K562 (cell line): ENCODE results near the gene CHD6. TPM values are rescaled to one million over a fixed set of nuclear protein-coding genes. Genes with fewer than 3 reads are reported as not detected.

ENCODE experiments used
- ATAC-seq: fragments of 200-7000 bp; cut with Tn5 transposase; 3 replicates; pipeline ENCODE4 v1.9.1; 2020; ENCODE audit warnings: moderate library complexity
- BruUV-seq: library from RNA; stranded (reverse); fragments of 400-500 nt; replicated peaks from 2 replicates; lab custom pipeline; 2021; lab: Mats Ljungman, UMichigan
- CTCF ChIA-PET: fragments of 300-600 bp; formaldehyde crosslinking; extraction: SDS; loops from one replicate; lab custom pipeline; 2021; ENCODE audit warnings: low intra/inter-chr PET ratio; lab: Yijun Ruan, JAX
- POLR2A ChIA-PET: fragments of 300-600, 350-650 bp; sonication (Branson Sonifier 250); formaldehyde crosslinking; extraction: SDS; loops from one replicate; lab custom pipeline; 2021; ENCODE audit warnings: antibody characterized with exemption, inconsistent platforms; lab: Yijun Ruan, JAX
- DNase-seq, 4 experiments: peaks; one replicate each; pipeline versions ENCODE4 v3.0.0 to v3.0.0-alpha.2; 2011 to 2018; ENCODE audit warnings: low spot score in 3 of 4, mixed read lengths in 3 of 4; ENCODE audit errors: extremely low read depth in 1 of 4
- FAIRE-seq: peaks from 2 replicates; lab custom pipeline; 2011; peaks lifted over from hg19 to GRCh38; lab: Jason Lieb, UNC
- H2AFZ ChIP-seq: 2 replicates; pipeline ENCODE4 v1.6.0; 2011; ENCODE audit warnings: low read depth, low read length, control low read depth, inconsistent platforms
- H3K27ac ChIP-seq: fragments of 200-600 bp; 3 replicates; pipeline ENCODE4 v1.8.0; 2011; ENCODE audit warnings: low read depth, mild to moderate bottlenecking, control low read depth, inconsistent platforms, low read length, moderate library complexity, mixed read lengths; ENCODE audit errors: extremely low read depth
- H3K27me3 ChIP-seq, 2 experiments: fragments of 300-600 bp in 1 of 2; 2 replicates in 1 of 2; 3 replicates in 1 of 2; pipeline versions ENCODE4 v1.6.0 to v1.8.0; 2011; ENCODE audit warnings: inconsistent platforms in 2 of 2, low read length in 2 of 2, mild to moderate bottlenecking in 1 of 2, mixed read lengths in 1 of 2, moderate library complexity in 1 of 2; ENCODE audit not compliant: control insufficient read depth in 2 of 2, insufficient read depth in 2 of 2
- H3K36me3 ChIP-seq: fragments of 300-600 bp; 3 replicates; pipeline ENCODE4 v1.8.0; 2011; ENCODE audit warnings: mild to moderate bottlenecking, low read length, inconsistent platforms; ENCODE audit not compliant: control insufficient read depth, insufficient read depth
- H3K4me1 ChIP-seq, 2 experiments: fragments of 200-600 bp in 1 of 2; replicated peaks in 1 of 2; 2 replicates in 1 of 2; 3 replicates in 1 of 2; pipeline versions ENCODE4 v1.5.1 to v1.8.0; 2011; ENCODE audit warnings: inconsistent platforms in 2 of 2, low read length in 2 of 2, mild to moderate bottlenecking in 1 of 2, mixed read lengths in 1 of 2, moderate library complexity in 1 of 2; ENCODE audit not compliant: control insufficient read depth in 2 of 2, insufficient read depth in 2 of 2
- H3K4me2 ChIP-seq: 2 replicates; pipeline ENCODE4 v1.6.1; 2011; ENCODE audit warnings: low read length, control low read depth, inconsistent platforms, mixed read lengths; ENCODE audit not compliant: insufficient read depth
- H3K4me3 ChIP-seq: fragments of 200-600 bp; sonication (generic), shearing (Covaris generic); 2 replicates; pipeline ENCODE4 v1.5.1; 2016; ENCODE audit warnings: control low read depth, inconsistent platforms
- H3K79me2 ChIP-seq: fragments of 200-600 bp; 3 replicates; pipeline ENCODE4 v1.8.0; 2011; ENCODE audit warnings: low read length, inconsistent platforms; ENCODE audit not compliant: control insufficient read depth, insufficient read depth
- H3K9ac ChIP-seq, 2 experiments: 2 replicates each; pipeline versions ENCODE4 v1.6.0 to v1.6.1; 2011; ENCODE audit warnings: low read depth in 2 of 2, low read length in 2 of 2, control low read depth in 1 of 2, inconsistent platforms in 1 of 2, mild to moderate bottlenecking in 1 of 2, mixed read lengths in 1 of 2; ENCODE audit not compliant: insufficient read depth in 1 of 2
- H3K9me1 ChIP-seq: one replicate; pipeline ENCODE4 v1.6.0; 2011; ENCODE audit warnings: inconsistent platforms, mild to moderate bottlenecking, low read length, moderate library complexity; ENCODE audit not compliant: control insufficient read depth, insufficient read depth
- H3K9me3 ChIP-seq: replicated peaks from 2 replicates; pipeline ENCODE4 v1.5.1; 2011; ENCODE audit warnings: low read depth, low read length, inconsistent platforms; ENCODE audit not compliant: control insufficient read depth, insufficient read depth
- H4K20me1 ChIP-seq: replicated peaks from 2 replicates; pipeline ENCODE4 v1.6.1; 2011; ENCODE audit warnings: low read length, inconsistent platforms, mixed read lengths; ENCODE audit not compliant: control insufficient read depth, insufficient read depth
- ETV6 ChIP-seq, 3 experiments: fragments of 150-350 bp in 1 of 3; sonication (generic) in 1 of 3; formaldehyde crosslinking in 1 of 3; IDR thresholded peaks; 2 replicates each; pipeline versions ENCODE4 v1.6.1 to v1.8.0; 2014 to 2022; ENCODE audit warnings: borderline replicate concordance in 2 of 3, low read depth in 2 of 3, antibody characterized with exemption in 1 of 3, low read length in 1 of 3, mild to moderate bottlenecking in 1 of 3, missing genetic modification reagents in 1 of 3
- FOXK1 ChIP-seq: sonication (generic); formaldehyde crosslinking; IDR thresholded peaks from 2 replicates; pipeline ENCODE4 v1.8.0; 2022; ENCODE audit warnings: missing genetic modification reagents, mild to moderate bottlenecking, borderline replicate concordance
- HDAC2 ChIP-seq: fragments of 450-650 bp; IDR thresholded peaks from 2 replicates; pipeline ENCODE4 v1.6.1; 2016; ENCODE audit warnings: mild to moderate bottlenecking
- KLF10 ChIP-seq: fragments of 250-450 bp; sonication (Bioruptor Pico); IDR thresholded peaks from 2 replicates; pipeline ENCODE4 v1.6.1; 2021; ENCODE audit warnings: matching md5 sums
- SAP30 ChIP-seq: fragments of 200-600 bp; sonication (generic); IDR thresholded peaks from 2 replicates; pipeline ENCODE4 v1.6.1; 2012; ENCODE audit warnings: borderline replicate concordance, low read depth, mild to moderate bottlenecking, moderate library complexity, low read length, control low read depth, inconsistent platforms; ENCODE audit not compliant: insufficient read depth, poor library complexity, severe bottlenecking
- TBL1XR1 ChIP-seq, 2 experiments: IDR thresholded peaks; 2 replicates each; pipeline ENCODE4 v1.6.1; 2012; ENCODE audit warnings: improper control_type of control experiment in 2 of 2, low read length in 2 of 2, mild to moderate bottlenecking in 1 of 2
- ZBTB1 ChIP-seq: sonication (generic); formaldehyde crosslinking; IDR thresholded peaks from 2 replicates; pipeline ENCODE4 v1.8.1; 2023; ENCODE audit warnings: missing genetic modification reagents, low read depth, mild to moderate bottlenecking, borderline replicate concordance
- ZBTB17 ChIP-seq: fragments of 450-650 bp; formaldehyde crosslinking; IDR thresholded peaks from 2 replicates; pipeline ENCODE4 v1.4.0; 2020; ENCODE audit warnings: mild to moderate bottlenecking
- ZNF347 ChIP-seq: fragments of 450-650 bp; formaldehyde crosslinking; IDR thresholded peaks from 2 replicates; pipeline ENCODE4 v1.4.0; 2020; ENCODE audit warnings: low read depth, mild to moderate bottlenecking, moderate library complexity
- ZNF444 ChIP-seq: fragments of 250-450 bp; sonication (Bioruptor Pico); IDR thresholded peaks from 2 replicates; pipeline ENCODE4 v1.4.0; 2020; ENCODE audit warnings: mild to moderate bottlenecking, moderate library complexity
- WGBS: fragments of 100-300 bp; shearing (Covaris generic); methylation state at CpG from one replicate; pipeline ENCODE4 v1.1.6; 2016; ENCODE audit warnings: low coverage, mixed read lengths; ENCODE audit not compliant: insufficient coverage; ENCODE audit errors: missing lambda C conversion rate; 5-methylcytosine and 5-hydroxymethylcytosine counted together
- in situ Hi-C: fragments of 300-500 bp; cut with MboI; formaldehyde crosslinking; loops from 4 replicates; pipeline ENCODE4 v1.15.0; 2018; ENCODE audit warnings: inconsistent platforms, mixed read lengths
- intact Hi-C: fragments of 100-400 bp; cut with micrococcal nuclease; formaldehyde crosslinking; loops from 2 replicates; pipeline ENCODE4 v1.14.2; 2022
- polyA plus RNA-seq, 8 experiments: library from polyadenylated mRNA; depleted of rRNA in 4 of 8; stranded (reverse) in 5 of 8; unstranded in 3 of 8; fragments of >200 nt; fragmentation: Nextera tagmentation in 2 of 8; fragmentation: Illumina TruSeq in 1 of 8; extraction: Ambion mirVana in 2 of 8; extraction: Trizol in 1 of 8; gene quantifications; 2 replicates each; pipeline versions ENCODE4 v1.2.1 to v1.2.3, GENCODE V29; 2011 to 2014; ENCODE audit warnings: inconsistent platforms in 1 of 8, missing spikeins in 1 of 8
- total RNA-seq, 7 experiments: library from RNA; depleted of rRNA in 6 of 7; stranded (reverse); fragments of >200 nt in 6 of 7; fragmentation: Illumina TruSeq in 2 of 7; extraction: Trizol in 2 of 7; gene quantifications; 2 replicates each; pipeline versions ENCODE4 v1.2.1 to v1.2.3, GENCODE V29; 2011 to 2021; ENCODE audit warnings: low replicate concordance in 1 of 7
- TF ChIP-seq, protein P1 (sequence below): fragments of 250-450 bp; sonication (Bioruptor Pico); IDR thresholded peaks from 2 replicates; pipeline ENCODE4 v1.5.0; 2022; ENCODE audit warnings: mild to moderate bottlenecking
- TF ChIP-seq, protein P2 (sequence below): fragments of 250-450 bp; sonication (Bioruptor Pico); IDR thresholded peaks from 2 replicates; pipeline ENCODE4 v1.8.0; 2022; ENCODE audit warnings: inconsistent platforms, mild to moderate bottlenecking, moderate library complexity, borderline replicate concordance
- TF ChIP-seq, protein P3 (sequence below): fragments of 200-800 bp; sonication (Bioruptor generic); IDR thresholded peaks from 2 replicates; pipeline ENCODE4 v1.6.1; 2016; ENCODE audit warnings: missing genetic modification characterization, missing compliant biosample characterization

Gene CHD6
- total and polyA plus RNA-seq, 9 of the 15 experiments (the other 6 are each of a cell fraction or from before 2014, with no cell fraction given) = 3.9 to 24.2 (median 12.8) TPM

DNA sequence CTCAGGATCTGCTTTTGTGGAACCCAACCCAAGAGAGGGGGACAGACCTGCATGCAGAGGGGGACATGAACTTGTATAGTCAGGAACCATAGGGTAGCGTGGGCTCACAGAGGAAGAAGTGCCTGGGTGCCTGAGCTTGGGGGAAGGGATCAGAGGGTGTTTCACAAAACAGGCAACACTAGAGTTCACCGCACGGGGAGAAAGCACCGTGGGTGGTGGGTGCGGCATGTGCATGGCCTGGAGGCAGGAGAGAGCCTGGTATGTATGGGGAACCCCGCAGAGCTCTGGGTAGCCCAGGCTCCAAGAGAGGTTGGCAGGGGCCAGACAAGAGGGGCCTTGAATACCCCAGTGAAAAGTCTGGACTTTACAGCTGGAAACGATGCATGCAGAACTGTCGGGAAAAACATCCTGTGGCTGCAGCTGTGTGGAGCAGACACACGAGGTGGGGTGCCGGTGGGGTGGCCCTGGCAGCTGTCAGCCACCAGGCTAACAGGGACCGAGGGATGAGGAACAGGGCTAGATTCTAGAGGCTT is 244.9 kb downstream of the CHD6 start:
- Histone ChIP-seq H2AFZ (no peak overlapping the region), H3K27me3 (peaks cover 17 to 54% of the 10 kb centered on the region in 2 experiments), H3K4me1 (peaks cover 0 to 3% of the 10 kb centered on the region in 2 experiments; a peak in 2 of 5 replicates), H3K79me2 (no peaks in the 10 kb centered on the region), H3K9ac (no peak overlapping the region), H3K9me3 (no peaks in the 10 kb centered on the region), H3K4me3 (no peak overlapping the region), H3K27ac (no peak overlapping the region), H3K4me2 (no peak overlapping the region), H3K9me1 (no peaks in the 10 kb centered on the region), H4K20me1 (peaks cover 6% of the 10 kb centered on the region; the same call in 1 of the 2 replicates), H3K36me3 (no peaks in the 10 kb centered on the region)
- in situ Hi-C loops (no loop called here), intact Hi-C loops (no loop called here)
- no peak for DNase-seq
- no peak for ATAC-seq
- no TSS peak for BruUV-seq
- 2% methylated on average over 7 of the region's 11 CpGs for WGBS
- ChIA-PET POLR2A (no interaction called here), CTCF (no interaction called here)
- FAIRE-seq = no peak
- TF ChIP-seq SAP30 = no peak
- no peak for TF ChIP-seq HDAC2
- no peak for TF ChIP-seq ZNF347
- no peak for TF ChIP-seq ZBTB1 (CRISPR knock-in tag)
- TF ChIP-seq, protein P1, sequence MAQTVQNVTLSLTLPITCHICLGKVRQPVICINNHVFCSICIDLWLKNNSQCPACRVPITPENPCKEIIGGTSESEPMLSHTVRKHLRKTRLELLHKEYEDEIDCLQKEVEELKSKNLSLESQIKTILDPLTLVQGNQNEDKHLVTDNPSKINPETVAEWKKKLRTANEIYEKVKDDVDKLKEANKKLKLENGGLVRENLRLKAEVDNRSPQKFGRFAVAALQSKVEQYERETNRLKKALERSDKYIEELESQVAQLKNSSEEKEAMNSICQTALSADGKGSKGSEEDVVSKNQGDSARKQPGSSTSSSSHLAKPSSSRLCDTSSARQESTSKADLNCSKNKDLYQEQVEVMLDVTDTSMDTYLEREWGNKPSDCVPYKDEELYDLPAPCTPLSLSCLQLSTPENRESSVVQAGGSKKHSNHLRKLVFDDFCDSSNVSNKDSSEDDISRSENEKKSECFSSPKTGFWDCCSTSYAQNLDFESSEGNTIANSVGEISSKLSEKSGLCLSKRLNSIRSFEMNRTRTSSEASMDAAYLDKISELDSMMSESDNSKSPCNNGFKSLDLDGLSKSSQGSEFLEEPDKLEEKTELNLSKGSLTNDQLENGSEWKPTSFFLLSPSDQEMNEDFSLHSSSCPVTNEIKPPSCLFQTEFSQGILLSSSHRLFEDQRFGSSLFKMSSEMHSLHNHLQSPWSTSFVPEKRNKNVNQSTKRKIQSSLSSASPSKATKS = no peak
- TF ChIP-seq ZBTB17 (CRISPR knock-in tag) = no peak
- TF ChIP-seq KLF10 (CRISPR knock-in tag) = no peak
- TF ChIP-seq FOXK1 (CRISPR knock-in tag) = no peak
- TF ChIP-seq, protein P2, sequence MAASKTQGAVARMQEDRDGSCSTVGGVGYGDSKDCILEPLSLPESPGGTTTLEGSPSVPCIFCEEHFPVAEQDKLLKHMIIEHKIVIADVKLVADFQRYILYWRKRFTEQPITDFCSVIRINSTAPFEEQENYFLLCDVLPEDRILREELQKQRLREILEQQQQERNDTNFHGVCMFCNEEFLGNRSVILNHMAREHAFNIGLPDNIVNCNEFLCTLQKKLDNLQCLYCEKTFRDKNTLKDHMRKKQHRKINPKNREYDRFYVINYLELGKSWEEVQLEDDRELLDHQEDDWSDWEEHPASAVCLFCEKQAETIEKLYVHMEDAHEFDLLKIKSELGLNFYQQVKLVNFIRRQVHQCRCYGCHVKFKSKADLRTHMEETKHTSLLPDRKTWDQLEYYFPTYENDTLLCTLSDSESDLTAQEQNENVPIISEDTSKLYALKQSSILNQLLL = no peak
- TF ChIP-seq ETV6 (IDR thresholded peaks at IDR 0.05; ENCODE audit: borderline replicate concordance in 1 of 2, low read depth in 2 of 2, low read length in 1 of 2) = no peak
- TF ChIP-seq ETV6 (CRISPR knock-in tag; IDR thresholded peaks at IDR 0.05; ENCODE audit: borderline replicate concordance) = no peak
- TF ChIP-seq TBL1XR1 (IDR thresholded peaks at IDR 0.05; ENCODE audit: low read length in 2 of 2) = no peak
- TF ChIP-seq, protein P3, sequence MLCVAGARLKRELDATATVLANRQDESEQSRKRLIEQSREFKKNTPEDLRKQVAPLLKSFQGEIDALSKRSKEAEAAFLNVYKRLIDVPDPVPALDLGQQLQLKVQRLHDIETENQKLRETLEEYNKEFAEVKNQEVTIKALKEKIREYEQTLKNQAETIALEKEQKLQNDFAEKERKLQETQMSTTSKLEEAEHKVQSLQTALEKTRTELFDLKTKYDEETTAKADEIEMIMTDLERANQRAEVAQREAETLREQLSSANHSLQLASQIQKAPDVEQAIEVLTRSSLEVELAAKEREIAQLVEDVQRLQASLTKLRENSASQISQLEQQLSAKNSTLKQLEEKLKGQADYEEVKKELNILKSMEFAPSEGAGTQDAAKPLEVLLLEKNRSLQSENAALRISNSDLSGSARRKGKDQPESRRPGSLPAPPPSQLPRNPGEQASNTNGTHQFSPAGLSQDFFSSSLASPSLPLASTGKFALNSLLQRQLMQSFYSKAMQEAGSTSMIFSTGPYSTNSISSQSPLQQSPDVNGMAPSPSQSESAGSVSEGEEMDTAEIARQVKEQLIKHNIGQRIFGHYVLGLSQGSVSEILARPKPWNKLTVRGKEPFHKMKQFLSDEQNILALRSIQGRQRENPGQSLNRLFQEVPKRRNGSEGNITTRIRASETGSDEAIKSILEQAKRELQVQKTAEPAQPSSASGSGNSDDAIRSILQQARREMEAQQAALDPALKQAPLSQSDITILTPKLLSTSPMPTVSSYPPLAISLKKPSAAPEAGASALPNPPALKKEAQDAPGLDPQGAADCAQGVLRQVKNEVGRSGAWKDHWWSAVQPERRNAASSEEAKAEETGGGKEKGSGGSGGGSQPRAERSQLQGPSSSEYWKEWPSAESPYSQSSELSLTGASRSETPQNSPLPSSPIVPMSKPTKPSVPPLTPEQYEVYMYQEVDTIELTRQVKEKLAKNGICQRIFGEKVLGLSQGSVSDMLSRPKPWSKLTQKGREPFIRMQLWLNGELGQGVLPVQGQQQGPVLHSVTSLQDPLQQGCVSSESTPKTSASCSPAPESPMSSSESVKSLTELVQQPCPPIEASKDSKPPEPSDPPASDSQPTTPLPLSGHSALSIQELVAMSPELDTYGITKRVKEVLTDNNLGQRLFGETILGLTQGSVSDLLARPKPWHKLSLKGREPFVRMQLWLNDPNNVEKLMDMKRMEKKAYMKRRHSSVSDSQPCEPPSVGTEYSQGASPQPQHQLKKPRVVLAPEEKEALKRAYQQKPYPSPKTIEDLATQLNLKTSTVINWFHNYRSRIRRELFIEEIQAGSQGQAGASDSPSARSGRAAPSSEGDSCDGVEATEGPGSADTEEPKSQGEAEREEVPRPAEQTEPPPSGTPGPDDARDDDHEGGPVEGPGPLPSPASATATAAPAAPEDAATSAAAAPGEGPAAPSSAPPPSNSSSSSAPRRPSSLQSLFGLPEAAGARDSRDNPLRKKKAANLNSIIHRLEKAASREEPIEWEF (CRISPR knock-in tag) = no peak
- no peak for TF ChIP-seq ZNF444 (CRISPR knock-in tag)
